ENCODE results near the gene PIGL.
A peak's percentile ranks its signal among the peaks of the same experiment; 100 is the strongest.
"Not testable (repeated sequence)": the region's sequence is repeated elsewhere in the genome, so short reads cannot be mapped to it uniquely, and the experiment has no call there.

Gene PIGL

DNA sequence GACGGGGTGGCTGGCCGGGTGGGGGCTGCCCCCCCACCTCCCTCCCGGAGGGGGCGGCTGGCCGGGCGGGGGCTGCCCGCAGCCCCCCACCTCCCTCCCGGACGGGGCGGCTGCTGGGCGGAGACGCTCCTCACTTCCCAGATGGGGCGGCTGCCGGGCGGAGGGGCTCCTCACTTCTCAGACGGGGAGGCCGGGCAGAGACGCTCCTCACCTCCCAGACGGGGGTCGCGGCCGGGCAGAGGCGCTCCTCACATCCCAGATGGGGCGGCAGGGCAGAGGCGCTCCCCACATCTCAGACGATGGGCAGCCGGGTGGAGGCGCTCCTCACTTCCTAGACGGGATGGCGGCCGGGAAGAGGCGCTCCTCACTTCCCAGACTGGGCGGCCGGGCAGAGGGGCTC lies 95.1 kb downstream of the PIGL start:
- not testable (repeated sequence) for DNase-seq

DNA sequence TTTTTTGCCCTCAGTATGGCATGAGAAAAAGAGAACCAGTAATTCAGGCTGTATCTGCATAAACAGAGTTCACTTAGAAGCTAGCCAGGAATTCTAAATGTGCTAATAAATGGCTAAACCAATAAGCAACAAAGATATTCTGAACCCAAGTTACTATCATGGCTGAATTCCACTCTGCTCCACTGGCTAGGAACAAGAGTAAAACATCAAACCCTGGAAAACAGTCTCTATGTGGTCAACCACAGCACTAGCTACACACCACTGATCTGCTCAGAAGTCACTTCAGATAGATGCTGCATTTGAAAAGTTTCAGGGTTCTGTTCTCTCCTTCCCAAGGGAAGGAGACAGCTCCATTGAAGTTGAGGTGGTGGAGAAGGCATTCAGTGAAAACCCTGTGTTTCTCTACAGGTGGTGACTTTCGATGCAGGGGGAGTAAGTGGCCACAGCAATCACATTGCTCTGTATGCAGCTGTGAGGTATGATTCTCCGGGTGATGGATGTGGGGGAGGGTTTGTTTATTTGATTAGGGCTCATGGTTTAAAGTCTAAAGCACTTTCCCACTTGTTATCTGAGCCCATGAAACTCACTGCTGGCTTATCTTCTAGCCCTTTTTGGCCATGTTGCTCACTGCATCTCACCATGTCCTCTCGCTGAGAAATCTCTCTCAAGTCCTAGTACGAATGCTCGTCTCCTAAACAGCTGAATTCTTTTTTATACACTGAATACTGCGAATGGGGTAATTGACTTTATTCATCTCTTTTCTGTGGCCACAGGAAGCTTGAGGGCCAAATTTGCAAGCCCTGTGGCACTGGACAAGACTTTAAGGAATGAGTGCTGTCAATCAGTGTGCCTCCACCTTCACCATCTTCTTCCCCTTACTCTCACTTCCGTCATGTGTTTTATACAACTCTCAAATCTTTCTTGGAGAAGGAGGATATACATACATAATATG lies 96.4 kb downstream of the PIGL start:
- no peak for DNase-seq

DNA sequence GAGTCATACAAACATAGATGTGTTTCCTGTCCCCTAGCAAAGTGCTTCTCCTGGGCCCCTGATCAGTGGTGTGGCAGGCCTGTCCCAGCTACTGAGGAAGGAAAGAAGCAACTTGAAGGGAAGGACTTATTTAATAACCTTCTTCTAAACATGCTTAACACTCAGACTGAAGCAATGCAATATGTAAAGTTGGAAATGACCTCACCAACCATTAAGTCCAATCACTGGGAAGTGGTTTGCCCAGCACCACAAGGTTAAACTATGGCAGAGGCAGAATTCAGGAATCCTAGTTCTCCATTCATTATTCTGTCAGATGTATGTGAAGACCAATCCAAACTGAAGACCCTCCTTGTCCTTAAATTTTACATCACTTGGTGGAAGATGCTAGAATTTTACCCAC lies 97.2 kb downstream of the PIGL start:
- peak in 1 of 4 experiments; percentile 12 for DNase-seq

DNA sequence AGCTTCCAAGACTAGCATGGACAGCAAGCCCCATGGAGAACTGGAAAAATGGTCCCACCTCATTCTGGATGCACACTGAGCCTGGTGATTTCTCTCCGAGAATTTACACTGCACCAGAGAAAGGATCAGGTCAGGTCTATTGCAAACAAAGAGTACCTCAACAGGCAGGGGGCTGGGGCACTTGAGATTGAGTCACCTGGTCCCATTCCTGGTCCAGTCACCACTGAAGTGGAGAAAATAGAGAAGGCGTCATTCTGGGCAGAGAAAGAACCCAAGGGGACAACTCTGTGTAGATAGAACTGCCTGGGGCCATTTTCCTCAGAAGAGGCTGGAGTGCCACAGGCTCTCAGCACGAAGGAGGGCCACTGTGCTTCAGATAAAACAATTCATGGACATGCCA lies 97.8 kb downstream of the PIGL start:
- no peak for DNase-seq

DNA sequence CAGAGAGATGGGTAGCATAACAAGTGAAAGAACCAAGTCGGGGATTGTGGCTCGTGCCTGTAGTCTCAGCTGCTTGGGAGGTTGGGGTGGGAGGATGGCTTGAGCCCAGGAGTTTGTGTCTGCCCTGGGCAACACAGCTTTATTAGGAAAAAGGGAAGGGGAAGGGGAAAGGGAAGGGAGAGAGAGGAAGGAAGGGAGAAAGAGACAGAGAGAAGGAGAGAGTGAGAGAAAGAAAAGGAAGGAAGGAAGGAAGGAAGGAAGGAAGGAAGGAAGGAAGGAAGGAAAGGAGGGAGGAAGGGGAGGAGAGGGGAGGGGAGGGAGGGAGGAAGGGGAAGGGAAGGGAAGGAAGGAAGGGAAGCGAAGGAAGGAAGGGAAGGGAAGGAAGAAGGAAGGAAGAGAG lies 103.0 kb downstream of the PIGL start:
- DNase-seq, result no peak

DNA sequence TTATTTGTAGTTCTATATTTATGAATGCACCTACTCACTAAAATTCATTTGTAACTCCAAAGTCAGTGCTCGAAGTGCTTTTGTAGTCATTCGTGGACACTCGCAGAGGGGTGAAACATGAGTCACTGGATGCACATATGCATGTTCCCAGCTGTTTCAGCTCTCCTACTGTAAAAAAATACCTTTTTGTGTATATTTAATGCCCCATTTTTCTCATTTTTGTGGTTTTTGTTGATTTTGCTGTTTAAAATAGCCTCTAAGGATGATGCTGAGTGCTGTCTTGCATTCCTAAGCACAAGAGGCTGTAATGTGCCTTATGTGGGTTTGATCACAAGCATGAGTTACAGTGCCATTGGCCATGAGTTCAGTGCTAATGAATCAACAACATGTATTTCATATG lies 105.6 kb downstream of the PIGL start:
- no peak for DNase-seq

DNA sequence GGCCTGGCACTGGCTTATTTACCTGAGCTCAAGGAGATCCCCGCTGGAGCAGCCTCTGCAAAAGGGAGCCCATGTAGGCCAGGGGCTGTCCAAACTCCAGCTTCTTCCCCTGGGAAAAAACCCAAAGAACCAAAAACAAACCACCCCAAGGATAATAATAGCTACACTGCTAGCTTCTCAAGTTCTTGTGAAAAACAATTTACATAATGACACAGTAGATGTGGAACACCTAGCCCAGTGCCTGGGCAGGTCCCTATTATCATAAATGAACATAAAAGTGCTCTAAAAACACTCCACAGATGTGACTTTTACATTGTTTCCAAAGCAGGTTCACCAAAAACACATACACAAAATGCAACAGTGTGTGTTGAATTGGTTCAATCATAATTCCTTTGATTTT lies 109.0 kb downstream of the PIGL start:
- no peak for DNase-seq

DNA sequence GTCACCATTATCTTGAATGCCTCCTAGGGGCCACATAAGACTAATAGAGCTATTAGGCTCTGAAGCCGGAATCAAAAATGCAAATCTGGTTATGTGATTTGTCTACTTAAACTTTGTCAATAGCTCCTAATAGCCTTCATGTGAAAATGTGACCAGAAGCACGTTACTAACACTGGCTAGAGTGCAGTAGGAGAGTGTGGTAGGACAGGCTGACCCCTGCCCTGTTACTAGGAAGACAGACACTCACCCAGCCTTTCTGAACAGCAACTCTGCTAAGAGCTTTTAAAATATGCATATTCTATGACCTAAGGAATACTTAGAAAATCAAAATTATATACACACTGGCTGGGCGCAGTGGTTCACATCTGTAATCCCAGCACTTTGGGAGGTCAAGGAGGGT lies 110.0 kb downstream of the PIGL start:
- no peak for DNase-seq

DNA sequence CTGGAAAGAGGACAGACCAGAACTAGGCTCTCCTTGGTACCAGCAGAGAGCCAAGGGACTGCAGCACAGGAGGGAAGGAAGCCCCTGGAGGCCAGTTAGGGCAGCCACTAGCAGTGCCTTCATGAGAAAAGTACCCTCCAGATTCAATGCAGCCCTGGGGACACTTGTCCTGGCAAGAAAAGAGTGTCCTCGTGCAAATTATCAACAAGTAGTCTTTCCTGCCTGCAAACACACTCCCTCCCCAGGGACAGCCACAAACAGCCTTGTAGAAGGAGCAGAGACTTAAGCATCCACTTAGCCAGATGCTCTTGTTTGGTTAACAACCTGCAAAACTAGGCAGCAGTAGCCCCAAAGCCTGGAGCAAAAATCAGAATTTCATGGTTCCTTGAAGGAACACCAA lies 112.0 kb downstream of the PIGL start:
- DNase-seq, result no peak

DNA sequence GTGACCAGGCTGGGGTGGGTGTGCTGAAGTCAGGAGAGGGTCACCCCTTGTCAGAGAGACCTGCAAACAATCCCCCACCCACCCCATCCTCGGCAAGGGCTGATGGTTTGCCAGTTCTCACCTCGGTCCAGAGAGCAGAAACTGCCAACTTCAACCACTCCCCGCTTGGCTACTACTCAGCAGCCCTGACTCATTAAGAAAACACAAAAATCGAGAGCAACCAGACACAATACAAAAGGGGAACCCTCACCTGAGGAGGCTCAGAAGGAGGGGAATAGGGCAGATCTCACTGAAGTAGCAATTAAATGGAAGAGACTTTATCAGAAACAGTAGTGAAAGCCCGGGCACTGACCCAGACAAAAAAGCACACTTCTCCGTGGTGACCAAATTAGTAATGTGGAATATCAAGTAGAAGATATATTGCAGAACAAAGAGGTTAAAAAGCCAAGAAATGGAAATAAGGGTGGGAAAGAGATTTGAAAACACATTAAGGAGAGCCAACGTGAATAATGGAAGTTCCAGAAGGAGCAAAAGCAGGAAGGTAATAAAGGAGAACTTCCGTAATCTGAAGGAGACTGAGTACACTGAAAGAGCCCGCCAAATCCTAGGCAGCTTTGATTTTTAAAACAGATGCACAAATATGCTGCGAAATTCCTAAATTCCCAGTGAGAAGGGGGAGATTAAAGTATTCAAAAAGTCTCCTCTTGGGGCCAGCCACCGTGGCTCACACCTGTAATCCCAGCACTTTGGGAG lies 112.7 kb downstream of the PIGL start:
- DNase-seq, result no peak

DNA sequence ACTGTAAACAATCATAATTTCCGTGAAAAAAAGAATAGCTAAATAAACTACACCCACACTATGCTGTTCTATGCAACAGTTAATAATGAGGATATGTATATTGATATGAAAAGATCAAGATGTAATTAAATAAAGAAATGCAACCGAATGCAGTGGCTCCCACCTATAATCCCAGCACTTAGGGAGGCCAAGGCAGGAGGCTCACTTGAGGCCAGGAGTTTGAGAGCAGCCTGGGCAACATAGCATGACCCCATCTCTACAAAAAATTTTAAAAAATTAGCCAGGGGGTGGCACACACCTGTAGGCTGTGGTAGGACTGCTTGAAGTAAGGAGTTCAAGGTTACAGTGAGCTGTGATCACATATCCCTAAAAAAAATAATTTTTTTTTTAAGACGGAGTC lies 121.4 kb downstream of the PIGL start:
- no peak for DNase-seq

DNA sequence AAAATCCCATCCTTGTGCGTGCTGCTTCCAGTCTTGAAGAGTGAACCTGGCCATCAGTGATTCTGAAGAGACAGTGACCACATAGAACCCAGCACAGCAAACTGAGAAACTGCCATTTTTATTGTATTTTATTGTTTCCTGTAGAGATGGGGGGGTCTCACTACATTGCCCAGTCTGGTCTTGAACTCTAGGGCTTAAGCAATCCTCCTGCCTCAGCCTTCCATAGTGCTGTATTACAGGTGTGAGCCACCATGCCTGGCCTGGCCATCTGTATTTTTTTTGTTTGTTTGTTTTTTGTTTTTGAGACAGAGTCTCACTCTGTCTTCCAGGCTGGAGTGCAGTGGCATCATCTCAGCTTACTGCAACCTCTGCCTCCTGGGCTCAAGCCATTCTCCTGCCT lies 122.4 kb downstream of the PIGL start:
- DNase-seq, result no peak

DNA sequence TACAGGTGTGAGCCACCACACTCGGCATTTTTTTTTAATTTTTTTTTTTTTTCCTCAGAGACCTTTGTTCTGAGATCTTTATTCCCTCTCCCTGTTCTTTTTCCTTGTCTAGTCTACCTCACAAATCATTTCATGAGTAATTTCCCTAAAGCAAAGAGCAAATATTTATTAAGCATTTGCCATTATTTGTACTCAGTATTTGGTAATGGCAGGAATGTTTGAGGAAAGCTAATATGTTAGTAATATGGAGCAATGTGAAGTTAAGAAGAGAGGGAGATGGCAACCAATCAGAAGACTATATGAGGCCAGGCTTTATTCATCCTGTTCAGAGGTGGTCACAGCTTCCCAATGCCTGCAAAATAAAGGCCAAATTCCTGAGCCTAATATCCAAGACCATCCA lies 122.9 kb downstream of the PIGL start:
- no peak for DNase-seq

DNA sequence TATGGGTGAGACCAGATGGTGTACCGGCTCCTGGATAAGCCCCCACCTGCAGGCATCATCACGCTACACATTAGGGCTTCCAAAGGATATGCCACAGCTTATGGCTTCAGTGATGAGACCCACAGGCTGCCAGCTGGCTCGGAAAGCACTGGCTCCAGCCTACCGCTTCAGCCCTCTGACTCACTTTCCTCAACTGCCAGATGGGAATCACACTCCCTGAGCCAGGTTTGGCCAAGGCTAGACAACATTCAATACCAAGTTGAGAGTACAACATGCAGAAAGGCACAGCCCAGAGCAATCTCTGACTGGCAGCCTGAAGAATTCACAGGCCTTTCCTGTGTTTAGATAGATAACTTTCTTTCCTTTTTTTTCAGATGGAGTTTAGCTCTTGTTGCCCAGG lies 126.0 kb downstream of the PIGL start:
- no peak for DNase-seq

DNA sequence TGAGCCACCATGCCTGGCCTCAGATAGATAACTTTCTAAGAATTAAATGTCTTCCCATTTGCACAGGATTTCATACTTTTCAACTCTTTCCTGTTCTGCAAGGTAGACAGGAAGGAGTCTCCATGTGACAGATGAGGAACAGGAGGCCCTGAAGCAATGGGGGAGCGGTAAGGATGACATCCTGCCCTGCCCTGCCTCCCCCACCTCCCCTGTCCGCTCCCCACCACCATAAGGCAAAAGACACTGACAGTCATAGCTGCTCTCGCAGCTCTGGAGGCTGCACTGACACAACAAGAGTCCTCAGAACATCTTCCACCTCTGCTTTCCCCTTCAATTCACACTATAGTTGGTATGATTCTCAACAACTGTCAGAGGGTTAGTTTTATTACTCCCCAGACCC lies 126.6 kb downstream of the PIGL start:
- DNase-seq, result no peak

DNA sequence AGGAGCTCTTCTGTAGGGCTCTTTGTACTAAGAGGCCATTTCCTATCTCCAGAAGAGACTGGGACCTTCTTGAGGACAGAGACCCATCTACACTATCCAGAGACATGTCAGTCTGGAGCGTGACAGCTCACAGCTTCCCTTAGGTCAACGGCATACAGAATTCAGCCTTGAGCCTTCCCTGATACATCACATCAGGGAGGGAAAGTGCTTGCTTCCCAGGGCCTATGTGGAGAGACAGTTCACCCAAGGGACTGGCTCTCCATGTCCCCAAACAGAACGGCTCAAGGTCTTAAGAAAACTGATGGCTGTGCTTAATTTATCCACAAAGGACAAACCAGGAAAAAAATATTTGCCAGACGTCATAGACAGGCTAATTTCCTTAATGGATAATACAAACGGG lies 128.6 kb downstream of the PIGL start:
- DNase-seq, result no peak

DNA sequence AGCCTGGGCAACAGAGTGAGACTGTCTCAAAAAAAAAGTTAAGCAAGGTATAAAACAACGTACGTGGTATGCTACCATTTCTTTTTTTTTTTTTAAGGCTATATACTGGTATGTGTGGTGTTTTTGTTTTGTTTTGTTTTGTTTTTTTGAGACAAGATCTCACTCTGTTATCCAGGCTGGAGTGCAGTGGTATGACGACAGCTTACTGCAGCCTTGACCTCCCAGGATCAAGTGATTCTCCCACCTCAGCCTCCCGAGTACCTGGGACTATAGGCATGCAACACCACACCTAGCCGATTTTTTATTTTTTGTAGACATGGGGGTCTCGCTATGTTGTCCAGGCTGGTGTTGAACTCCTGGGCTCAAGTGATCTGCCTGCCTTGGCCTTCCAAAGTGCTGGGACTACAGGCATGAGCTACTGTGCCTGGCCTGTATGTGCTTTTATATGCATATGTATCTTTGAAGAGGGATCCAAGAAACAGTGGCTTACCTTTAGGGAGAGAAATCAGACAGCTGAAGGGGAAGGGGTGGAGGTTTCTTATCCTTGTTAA lies 129.8 kb downstream of the PIGL start:
- DNase-seq, result no peak

DNA sequence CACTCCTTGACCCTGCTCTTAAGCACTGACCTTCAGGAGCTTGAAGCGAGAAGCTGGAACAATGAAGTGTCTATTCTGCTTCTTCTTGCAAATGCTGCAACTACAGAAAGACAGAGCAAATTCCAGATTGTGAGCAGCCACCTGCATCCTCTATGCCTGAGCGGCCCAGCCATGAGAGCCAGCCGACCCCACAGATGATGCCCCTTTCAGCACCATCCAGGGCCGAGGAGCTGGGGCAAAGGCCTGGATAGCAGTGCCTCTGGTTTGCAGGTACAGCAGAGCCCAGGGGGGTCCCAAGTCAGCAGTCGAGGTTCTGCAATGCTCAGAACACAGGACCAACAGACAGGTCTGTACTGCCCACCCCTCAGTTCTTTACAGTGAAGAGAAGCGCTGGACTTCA lies 131.6 kb downstream of the PIGL start:
- no peak for DNase-seq

DNA sequence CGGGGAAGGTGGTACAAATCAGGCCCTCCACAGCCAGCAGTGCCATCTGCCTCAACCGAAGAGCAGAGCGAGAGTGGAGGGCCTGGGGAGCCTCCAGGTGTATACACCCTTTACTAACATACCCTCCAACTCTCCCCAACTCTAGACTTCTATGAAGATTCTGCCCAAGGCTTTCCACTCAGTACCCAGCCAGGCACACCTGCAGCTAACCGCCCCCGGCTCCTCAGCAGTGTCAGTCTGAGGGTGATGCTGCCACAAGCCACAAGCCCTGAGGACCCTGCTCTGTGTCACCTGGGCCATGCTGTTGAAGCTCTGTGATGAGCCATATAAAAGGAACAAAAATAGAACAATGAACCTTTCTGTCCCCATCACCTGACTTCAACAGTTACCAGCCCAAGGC lies 132.4 kb downstream of the PIGL start:
- no peak for DNase-seq

DNA sequence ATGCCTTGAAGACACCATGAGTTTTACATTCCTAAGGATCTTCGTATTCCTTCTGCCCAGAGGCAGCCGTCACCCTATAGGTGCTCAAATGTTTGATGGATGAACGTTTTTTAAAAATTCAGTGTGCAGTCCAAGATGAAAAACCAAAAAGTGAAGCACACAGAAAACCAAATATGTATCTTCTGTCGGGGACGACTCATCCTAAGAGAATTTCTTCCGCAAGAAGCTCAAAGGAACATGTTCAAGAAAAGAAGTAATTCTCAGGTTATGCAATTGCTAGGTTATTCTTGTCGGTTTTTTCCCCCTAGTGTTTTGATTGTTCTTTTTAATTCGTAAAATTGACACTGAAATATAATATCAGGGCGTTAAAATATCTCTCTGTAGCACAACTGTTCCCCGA lies 134.8 kb downstream of the PIGL start:
- DNase-seq, result peak in 1 of 4 experiments; percentile 6

DNA sequence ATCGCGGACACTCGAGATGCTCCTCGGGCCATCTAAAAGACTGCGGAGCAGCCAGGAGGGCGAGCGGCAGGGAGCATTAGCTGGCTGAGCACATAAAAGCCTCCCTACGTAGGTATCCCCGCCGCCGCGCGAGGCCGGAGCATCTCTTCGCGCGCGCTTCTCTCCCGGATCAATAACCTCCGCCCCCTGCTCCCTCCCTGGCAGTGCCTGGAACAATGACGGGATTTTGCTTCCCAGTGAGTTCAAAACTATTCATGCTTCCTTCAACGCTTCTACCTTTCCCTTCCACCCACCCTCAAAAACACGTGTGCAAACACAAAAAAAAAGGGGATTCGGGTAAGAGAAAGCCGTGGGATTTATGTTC lies 135.3 kb downstream of the PIGL start:
- peak in 2 of 4 experiments; percentile 10 to 24 for DNase-seq

DNA sequence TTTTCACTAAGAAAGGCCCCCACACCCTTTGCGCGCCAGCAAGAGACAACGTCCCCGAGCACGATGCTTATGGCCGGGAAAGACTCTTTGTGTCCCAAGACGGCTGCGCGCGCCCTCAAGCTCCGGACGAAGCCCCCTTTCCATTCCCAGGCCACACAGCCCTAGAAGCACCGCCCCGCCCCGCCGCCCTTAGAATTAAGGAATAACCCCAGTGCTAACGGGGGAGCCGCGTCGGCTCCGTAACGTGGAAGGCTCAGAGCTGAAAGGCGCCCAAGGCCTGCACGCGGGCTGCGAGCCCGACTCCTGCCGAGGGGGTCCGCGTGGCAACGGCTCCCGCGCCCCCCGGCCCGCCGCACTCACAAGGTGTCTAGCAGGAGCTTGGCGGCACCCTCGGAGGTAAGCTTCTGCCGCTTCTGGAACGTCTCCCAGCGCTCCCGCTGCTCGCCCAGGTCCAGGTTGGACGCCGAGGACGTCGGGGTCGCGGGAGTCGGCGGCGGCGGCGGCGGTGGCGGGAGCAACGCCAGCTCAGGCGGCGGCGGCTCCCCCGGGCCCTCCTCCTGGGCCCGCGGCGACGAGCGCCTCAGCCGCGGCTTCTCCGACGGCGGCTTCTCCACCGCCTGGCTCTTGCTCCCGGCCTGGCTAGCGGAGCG lies 135.8 kb downstream of the PIGL start:
- peak; percentile 25 to 62 (median 46) for DNase-seq
